Cardiac septum (tissue), 1 donor: ENCODE measurements around the gene TBC1D14. TPM values are rescaled to one million over a fixed set of nuclear protein-coding genes. Genes with fewer than 3 reads are reported as not detected.

Source experiments
- total RNA-seq: library from RNA; stranded (reverse); fragmentation: NEBNext Ultra II Directional; extraction: Animal tissue kit (Norgen Biotek cat#: 25700); gene quantifications from one replicate; pipeline ENCODE4 v1.2.1, GENCODE V29; 2021
- donor health status: DM: no; HTN: no; CAD: no.

Gene TBC1D14
- total RNA-seq, 1 donor from 2014 or later, result 30.8 TPM

Other genes starting within 250 kb of the TBC1D14 start
- 2.8 TPM for gene S100P, start 215.9 kb upstream of the TBC1D14 start, total RNA-seq
- 48.6 TPM for gene MRFAP1L1, start 200.0 kb upstream of the TBC1D14 start, total RNA-seq
- gene BLOC1S4, start 193.7 kb upstream of the TBC1D14 start, total RNA-seq, result 7.5 TPM
- 73.0 TPM for gene KIAA0232, start 127.1 kb upstream of the TBC1D14 start, total RNA-seq
- gene TADA2B, start 133.5 kb downstream of the TBC1D14 start, total RNA-seq, result 25.6 TPM
- gene GRPEL1, start 158.2 kb downstream of the TBC1D14 start, total RNA-seq, result 43.5 TPM